SK-N-MC (cell line): Measurements from ENCODE around the gene AMIGO1.

Source experiments
- EZH2 ChIP-seq: fragments of 200-600 bp; sonication (generic); IDR thresholded peaks from one replicate; pipeline ENCODE4 v1.6.1; 2017; ENCODE audit warnings: antibody characterized with exemption
- FOXP2 ChIP-seq: optimal IDR thresholded peaks from 2 replicates; pipeline ENCODE3; 2011; ENCODE audit warnings: mild to moderate bottlenecking, moderate library complexity; ENCODE audit not compliant: insufficient read depth; ENCODE audit errors: extremely low read length, control extremely low read depth
- POLR2AphosphoS5 ChIP-seq: IDR thresholded peaks from 2 replicates; pipeline ENCODE4 v1.6.1; 2012; ENCODE audit warnings: mild to moderate bottlenecking, low read depth, low read length, borderline replicate concordance

DNA sequence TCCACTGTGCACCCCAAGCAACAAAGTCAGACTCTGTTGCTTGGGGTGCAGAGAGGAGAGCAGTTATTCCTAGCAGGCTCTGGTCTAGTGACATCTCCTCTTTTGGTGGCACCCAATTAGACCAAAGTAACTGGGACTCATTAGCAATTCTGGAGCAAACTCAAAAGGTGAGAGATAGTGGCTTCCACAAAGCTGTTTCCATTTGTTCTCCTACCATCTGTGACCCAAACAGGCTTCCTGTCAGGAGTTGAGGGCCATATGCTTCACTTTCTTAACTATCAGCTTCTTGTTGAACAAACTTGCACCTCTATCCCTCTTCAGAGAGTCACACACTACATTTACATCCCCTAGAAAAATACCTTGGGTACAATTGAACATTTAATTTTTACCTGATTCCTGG lies 27.3 kb downstream of the AMIGO1 start:
- TF ChIP-seq POLR2AphosphoS5 (no peak), EZH2 (no peak), FOXP2 (no peak)
